ENCODE measurements around the gene ANKS1A. TPM values are rescaled to one million over a fixed set of nuclear protein-coding genes. Genes with fewer than 3 reads are reported as not detected.

The ANKS1A gene
- total RNA-seq, 2 donors from 2014 or later = 25.3 to 26.0 TPM

- H3K36me3 ChIP-seq = no peaks in the 10 kb centered on the region
- no peak overlapping the region for H3K4me3 ChIP-seq
- H3K4me1 ChIP-seq = no peaks in the 10 kb centered on the region
- no peaks in the 10 kb centered on the region for H3K27me3 ChIP-seq
- intact Hi-C loops (cut with DNase I) = no loop called here
- H3K27ac ChIP-seq = no peak overlapping the region
- no peak for DNase-seq
- no peak for TF ChIP-seq CTCF (IDR thresholded peaks at IDR 0.05)
- H3K9ac ChIP-seq (ENCODE audit: low read depth in 2 of 2, low read length in 2 of 2) = no peak overlapping the region
- H3K9me3 ChIP-seq = no peaks in the 10 kb centered on the region
Measured at GRCh38 chr6:34906826-34907225, 17.8 kb downstream of the ANKS1A start.

GRCh38 chr6:34908194-34908593 lies 19.1 kb downstream of the ANKS1A start:
- H3K36me3 ChIP-seq = no peaks in the 10 kb centered on the region
- H3K27me3 ChIP-seq = no peaks in the 10 kb centered on the region
- no peaks in the 10 kb centered on the region for H3K4me1 ChIP-seq
- H3K9me3 ChIP-seq = no peaks in the 10 kb centered on the region
- intact Hi-C loops (cut with DNase I) = no loop called here
- no peak for TF ChIP-seq CTCF (IDR thresholded peaks at IDR 0.05)
- DNase-seq = no peak
- H3K9ac ChIP-seq (ENCODE audit: low read depth in 2 of 2, low read length in 2 of 2) = no peak overlapping the region
- no peak overlapping the region for H3K27ac ChIP-seq
- no peak overlapping the region for H3K4me3 ChIP-seq

- intact Hi-C loops (cut with DNase I) = no loop called here
- Histone ChIP-seq H3K27ac (no peak overlapping the region), H3K4me3 (no peak overlapping the region), H3K9me3 (no peaks in the 10 kb centered on the region), H3K4me1 (no peaks in the 10 kb centered on the region), H3K36me3 (no peaks in the 10 kb centered on the region), H3K27me3 (no peaks in the 10 kb centered on the region), H3K9ac (ENCODE audit: low read depth in 2 of 2, low read length in 2 of 2) (no peak overlapping the region)
- TF ChIP-seq CTCF (IDR thresholded peaks at IDR 0.05) = no peak
- no peak for DNase-seq
Measured at GRCh38 chr6:34909320-34909883, 20.3 kb downstream of the ANKS1A start.

GRCh38 chr6:34911822-34912221 lies 22.8 kb downstream of the ANKS1A start:
- H3K9ac ChIP-seq (ENCODE audit: low read depth in 2 of 2, low read length in 2 of 2) = no peak overlapping the region
- H3K9me3 ChIP-seq = no peaks in the 10 kb centered on the region
- H3K4me1 ChIP-seq = no peaks in the 10 kb centered on the region
- H3K4me3 ChIP-seq = no peak overlapping the region
- H3K36me3 ChIP-seq = no peaks in the 10 kb centered on the region
- TF ChIP-seq CTCF (IDR thresholded peaks at IDR 0.05) = no peak
- no peak overlapping the region for H3K27ac ChIP-seq
- intact Hi-C loops (cut with DNase I) = no loop called here
- DNase-seq = no peak
- no peaks in the 10 kb centered on the region for H3K27me3 ChIP-seq

- no peaks in the 10 kb centered on the region for H3K36me3 ChIP-seq
- H3K27me3 ChIP-seq = no peaks in the 10 kb centered on the region
- DNase-seq = no peak
- no peak for TF ChIP-seq CTCF (IDR thresholded peaks at IDR 0.05)
- no peak overlapping the region for H3K9ac ChIP-seq (ENCODE audit: low read depth in 2 of 2, low read length in 2 of 2)
- intact Hi-C loops (cut with DNase I) = no loop called here
- no peaks in the 10 kb centered on the region for H3K4me1 ChIP-seq
- no peak overlapping the region for H3K27ac ChIP-seq
- H3K4me3 ChIP-seq = no peak overlapping the region
- no peaks in the 10 kb centered on the region for H3K9me3 ChIP-seq
Measured at GRCh38 chr6:34912715-34913464, 23.8 kb downstream of the ANKS1A start.

Measured in colonic mucosa (tissue), 4 donors.